Stomach (tissue), 19 donors: Measurements from ENCODE around the gene GNGT1. TPM values are rescaled to one million over a fixed set of nuclear protein-coding genes. Genes with fewer than 3 reads are reported as not detected.

Experiments used
- DNase-seq, 2 donors: peaks; one replicate each; pipeline versions ENCODE4 v3.0.0 to v3.0.0-alpha.2; 2013 to 2019
- H3K27ac ChIP-seq, 5 donors: fragments of 200-600 bp in 4 of 5; sonication (generic) in 4 of 5; one replicate each; pipeline ENCODE4 v1.5.1; 2013 to 2019; ENCODE audit warnings: mild to moderate bottlenecking in 1 of 5, moderate library complexity in 1 of 5
- H3K27me3 ChIP-seq, 3 donors: fragments of 200-600 bp; sonication (generic); one replicate each; pipeline ENCODE4 v1.5.1; 2017 to 2019; ENCODE audit warnings: mixed run types in 1 of 3
- H3K36me3 ChIP-seq, 4 donors: fragments of 200-600 bp; sonication (generic); 1 replicate in 3 of 4; 2 replicates in 1 of 4; pipeline ENCODE4 v1.5.1; 2016 to 2019
- H3K4me1 ChIP-seq, 4 donors: fragments of 200-600 bp; sonication (generic); one replicate each; pipeline ENCODE4 v1.5.1; 2016 to 2019
- H3K4me3 ChIP-seq, 4 donors: fragments of 200-600 bp; sonication (generic) in 3 of 4; one replicate each; pipeline ENCODE4 v1.5.1; 2016 to 2019; ENCODE audit warnings: mild to moderate bottlenecking in 1 of 4
- H3K9me3 ChIP-seq, 4 donors: fragments of 200-600 bp; sonication (generic); one replicate each; pipeline ENCODE4 v1.5.1; 2016 to 2019
- CTCF ChIP-seq, 7 experiments: fragments of 450-650 bp in 4 of 7; fragments of 200-600 bp in 3 of 7; sonication (generic) in 3 of 7; IDR thresholded peaks; one replicate each; pipeline ENCODE4 v1.5.1; 2016 to 2019; ENCODE audit warnings: antibody characterized with exemption in 7 of 7, control low read depth in 2 of 7, mild to moderate bottlenecking in 1 of 7
- EP300 ChIP-seq: sonication (generic); formaldehyde crosslinking; IDR thresholded peaks from one replicate; pipeline ENCODE4 v1.6.1; 2017; ENCODE audit warnings: antibody characterized with exemption
- POLR2A ChIP-seq, 4 donors: fragments of 450-650 bp; IDR thresholded peaks; one replicate each; pipeline ENCODE4 v1.6.1; 2016; ENCODE audit warnings: antibody characterized with exemption in 4 of 4, control low read depth in 2 of 4, mild to moderate bottlenecking in 1 of 4, moderate library complexity in 1 of 4
- POLR2AphosphoS5 ChIP-seq, 3 donors: sonication (generic); formaldehyde crosslinking; IDR thresholded peaks; one replicate each; pipeline ENCODE4 v1.6.1; 2016; ENCODE audit warnings: antibody characterized with exemption in 3 of 3
- WGBS, 5 donors: extraction: QIAGEN DNeasy Blood & Tissue Kit in 3 of 5; methylation state at CpG; one replicate each; pipeline versions ENCODE4 v1.1.5 to v1.1.7; 2013 to 2018; 5-methylcytosine and 5-hydroxymethylcytosine counted together
- intact Hi-C: fragments of 100-400 bp; cut with DNase I; formaldehyde crosslinking; loops from one replicate; pipeline ENCODE4 v1.15.1; 2023; ENCODE audit warnings: low total_unique reads
- long read RNA-seq, 10 donors: transcript quantifications; one replicate each; lab custom pipeline, GENCODE V29; 2026
- polyA plus RNA-seq, 3 donors: library from polyadenylated mRNA; stranded (reverse); fragments of 200-250 nt; gene quantifications; one replicate each; pipeline ENCODE4 v1.2.3, GENCODE V29; 2013
- total RNA-seq, 5 donors: library from RNA; depleted of rRNA; stranded (reverse); fragments of >200 nt; gene quantifications; one replicate each; pipeline versions ENCODE4 v1.1.0 to v1.2.3, GENCODE V29; 2014 to 2016
- donor health status: healthy with polysubstance abuse.
- donor health status: Bipolar disorder and iron deficiency.
- donor health status: healthy.

GNGT1 gene
- not detected for total RNA-seq
- not detected for polyA plus RNA-seq
- long read RNA-seq, donor 1, partial matches to known transcripts = 50 of 121 reads
- long read RNA-seq, donor 1, other reads (novel, unspliced or antisense) = 71 of 121 reads
- long read RNA-seq, donor 2 = 0 reads
- long read RNA-seq, donor 3 = 0 reads
- long read RNA-seq, donor 4 = 0 reads
- long read RNA-seq, donor 5 = 0 reads
- long read RNA-seq, donor 6 = 0 reads
- long read RNA-seq, donor 7, partial matches to known transcripts = 12 of 27 reads
- long read RNA-seq, donor 7, other reads (novel, unspliced or antisense) = 15 of 27 reads
- long read RNA-seq, donor 8 = 0 reads
- long read RNA-seq, donor 9 = 0 reads
- long read RNA-seq, donor 10 = 0 reads

GRCh38 chr7:93906267-93906666 lies at the start of gene GNGT1:
GNGT1 (plus strand) TSS chr7:93906567; CDS start chr7:93906747, 180 bp downstream.
- Histone ChIP-seq H3K36me3 (no peaks in the 10 kb centered on the region), H3K4me3 (no peak within 1 kb of the TSS), H3K4me1 (peaks cover 0 to 11% (median 0%) of the 10 kb centered on the region in 4 donors), H3K27me3 (no peaks in the 10 kb centered on the region), H3K9me3 (no peaks in the 10 kb centered on the region), H3K27ac (no peak within 1 kb of the TSS)
- intact Hi-C loops = no loop called here
- WGBS, 5 donors = 56 to 69% (median 60%) methylated on average over 3 of the region's 3 CpGs
- no peak for TF ChIP-seq POLR2AphosphoS5 (IDR thresholded peaks at IDR 0.05)
- TF ChIP-seq CTCF (IDR thresholded peaks at IDR 0.05) = no peak
- TF ChIP-seq POLR2A (IDR thresholded peaks at IDR 0.05) = no peak
- TF ChIP-seq EP300 = no peak
- no peak for DNase-seq

GRCh38 chr7:93858857-93859256 lies 47.5 kb upstream of the GNGT1 start:
- intact Hi-C loops = no loop called here
- WGBS, 5 donors = 87 to 94% (median 88%) methylated on average over 2 of the region's 2 CpGs
- no peaks in the 10 kb centered on the region for H3K4me1 ChIP-seq
- no peak overlapping the region for H3K27ac ChIP-seq
- no peaks in the 10 kb centered on the region for H3K27me3 ChIP-seq
- no peak overlapping the region for H3K4me3 ChIP-seq
- DNase-seq = no peak
- H3K36me3 ChIP-seq = no peaks in the 10 kb centered on the region
- no peaks in the 10 kb centered on the region for H3K9me3 ChIP-seq
- TF ChIP-seq EP300 (no peak), POLR2AphosphoS5 (IDR thresholded peaks at IDR 0.05) (no peak), POLR2A (IDR thresholded peaks at IDR 0.05) (no peak), CTCF (IDR thresholded peaks at IDR 0.05) (no peak)

- Histone ChIP-seq H3K4me1 (no peaks in the 10 kb centered on the region), H3K9me3 (no peaks in the 10 kb centered on the region), H3K27me3 (no peaks in the 10 kb centered on the region), H3K27ac (no peak overlapping the region), H3K36me3 (no peaks in the 10 kb centered on the region), H3K4me3 (no peak overlapping the region)
- TF ChIP-seq POLR2AphosphoS5 (IDR thresholded peaks at IDR 0.05) = no peak
- no peak for TF ChIP-seq CTCF (IDR thresholded peaks at IDR 0.05)
- no peak for TF ChIP-seq EP300
- TF ChIP-seq POLR2A (IDR thresholded peaks at IDR 0.05) = no peak
- no peak for DNase-seq
- intact Hi-C loops = no loop called here
- WGBS, 5 donors = 75 to 96% (median 84%) methylated on average over 1 of the region's 1 CpG
Measured at GRCh38 chr7:93860261-93860660, 46.1 kb upstream of the GNGT1 start.

- DNase-seq = no peak
- intact Hi-C loops = no loop called here
- no peak overlapping the region for H3K27ac ChIP-seq
- H3K4me1 ChIP-seq = no peaks in the 10 kb centered on the region
- 78 to 82% (median 80%) methylated on average over 4 of the region's 4 CpGs for WGBS, 5 donors
- no peaks in the 10 kb centered on the region for H3K36me3 ChIP-seq
- H3K27me3 ChIP-seq = no peaks in the 10 kb centered on the region
- no peaks in the 10 kb centered on the region for H3K9me3 ChIP-seq
- no peak overlapping the region for H3K4me3 ChIP-seq
- no peak for TF ChIP-seq POLR2A (IDR thresholded peaks at IDR 0.05)
- TF ChIP-seq CTCF (IDR thresholded peaks at IDR 0.05) = peak in 2 of 7 experiments; percentile 22 to 28
Measured at GRCh38 chr7:93861325-93861949, 44.9 kb upstream of the GNGT1 start.
